Cortex of kidney (tissue), 1 donor: ENCODE results near the gene BMP8A.

Source experiments
- DNase-seq: peaks from one replicate; lab custom pipeline; 2025; lab: John Stamatoyannopoulos, UW

Gene BMP8A

GRCh38 chr1:39571178-39571483 is 79.7 kb downstream of the BMP8A start:
- DNase-seq = no peak

GRCh38 chr1:39572379-39573096 is 81.1 kb downstream of the BMP8A start:
- DNase-seq = no peak

DNA sequence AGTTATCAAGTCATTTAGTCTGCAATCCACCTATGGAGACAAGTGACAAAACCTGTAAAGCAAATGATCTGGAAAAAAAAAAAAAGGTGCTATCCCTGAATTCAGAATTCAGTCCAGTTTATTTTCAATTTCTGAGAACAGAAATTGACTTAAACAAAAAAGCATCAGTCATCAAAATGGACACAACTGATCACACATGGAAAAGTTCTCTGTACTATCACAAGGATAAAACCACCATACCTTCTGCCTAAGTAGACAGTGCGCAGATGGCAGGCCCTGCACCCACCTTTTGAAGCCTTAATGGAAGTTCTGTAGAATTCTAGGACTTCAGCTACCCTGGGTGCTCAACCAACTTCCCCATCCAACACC is 81.6 kb downstream of the BMP8A start:
- no peak for DNase-seq

DNA sequence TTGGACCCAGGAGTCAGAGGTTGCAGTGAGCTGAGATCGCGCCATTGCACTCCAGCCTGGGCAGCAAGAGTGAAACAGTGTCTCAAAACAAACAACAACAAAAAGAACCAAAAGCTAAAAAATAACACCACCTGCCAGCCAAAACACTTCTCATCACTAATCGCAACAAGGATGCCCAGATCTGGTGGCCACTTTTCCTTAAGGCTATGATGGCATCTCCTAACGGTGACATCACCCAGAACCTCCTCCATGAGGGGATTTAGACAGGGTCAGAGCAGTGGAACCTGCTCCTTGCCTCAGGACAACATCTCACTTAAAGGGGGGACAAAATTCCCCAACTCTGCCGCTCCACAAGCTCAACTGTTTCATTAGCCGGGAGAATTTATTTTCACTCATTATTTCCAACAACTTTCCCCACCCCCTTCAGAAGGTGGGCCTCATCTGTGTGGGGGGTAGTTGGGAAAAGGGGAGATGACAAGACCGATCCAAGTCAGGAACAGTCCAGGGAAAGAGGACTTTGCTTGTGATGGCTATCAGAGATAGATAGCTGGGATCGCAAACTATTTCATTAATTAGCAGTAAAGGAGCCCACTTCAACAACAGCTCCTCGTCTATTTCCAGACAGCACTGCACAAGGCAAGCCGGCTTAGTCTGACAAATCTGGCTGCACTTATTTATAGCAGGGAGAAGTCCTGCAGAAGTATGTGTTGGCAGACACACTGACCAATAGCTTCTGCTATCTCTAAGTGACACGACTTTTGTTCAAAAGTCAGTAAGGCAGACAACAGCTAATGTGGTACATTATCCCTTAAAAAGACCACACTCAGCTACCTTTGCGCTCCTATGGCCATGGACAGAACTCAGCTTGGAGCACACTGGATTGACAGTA is 82.5 kb downstream of the BMP8A start:
- DNase-seq = no peak

DNA sequence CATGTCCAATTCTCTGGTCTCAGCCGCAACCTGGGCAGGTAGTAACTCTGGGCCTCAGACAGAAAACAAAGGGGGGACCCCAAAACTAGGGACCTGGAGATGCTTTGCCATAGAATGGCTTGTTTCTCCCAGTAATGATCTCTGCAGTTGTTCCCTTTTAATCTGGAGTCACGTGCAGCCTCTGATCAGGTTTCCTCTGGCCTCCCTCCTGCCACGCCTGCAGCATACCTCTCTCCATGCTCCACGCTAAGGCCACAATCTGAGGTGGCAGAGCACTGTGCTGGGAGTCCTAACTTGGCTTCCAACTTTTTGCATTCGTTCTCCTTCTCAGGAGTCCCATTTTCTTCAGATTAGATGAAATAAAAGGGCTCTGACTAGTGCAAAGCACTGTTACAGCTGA is 83.2 kb downstream of the BMP8A start:
- no peak for DNase-seq
